Panc1 (cell line): ENCODE data around the gene FARS2.

Experiments used
- CTCF ChIP-seq: fragments of 450-650 bp; IDR thresholded peaks from 2 replicates; pipeline ENCODE4 v1.5.1; 2017; ENCODE audit warnings: mild to moderate bottlenecking
- POLR2AphosphoS5 ChIP-seq: IDR thresholded peaks from 2 replicates; pipeline ENCODE4 v1.6.1; 2012; ENCODE audit warnings: mild to moderate bottlenecking, low read depth, low read length, moderate library complexity
- REST ChIP-seq, 2 experiments: IDR thresholded peaks; 2 replicates each; pipeline ENCODE4 v1.6.1; 2011 to 2012; ENCODE audit warnings: low read depth in 2 of 2, control low read depth in 1 of 2, low read length in 1 of 2, mild to moderate bottlenecking in 1 of 2, moderate library complexity in 1 of 2; ENCODE audit not compliant: insufficient read depth in 1 of 2
- SIN3A ChIP-seq: IDR thresholded peaks from 2 replicates; pipeline ENCODE4 v1.6.1; 2012; ENCODE audit warnings: low read depth, mild to moderate bottlenecking, low read length, moderate library complexity, borderline replicate concordance; ENCODE audit not compliant: insufficient read depth
- TCF7L2 ChIP-seq: IDR thresholded peaks from 2 replicates; pipeline ENCODE4 v1.6.1; 2011; ENCODE audit warnings: mild to moderate bottlenecking, low read depth, low read length, inconsistent platforms

GRCh38 chr6:5617179-5617578 is 355.9 kb downstream of the FARS2 start:
- no peak for TF ChIP-seq CTCF
- TF ChIP-seq POLR2AphosphoS5: no peak
- no peak for TF ChIP-seq SIN3A
- TF ChIP-seq REST (IDR thresholded peaks at IDR 0.05; ENCODE audit: insufficient read depth in 1 of 2, low read depth in 2 of 2, low read length in 1 of 2): no peak
- no peak for TF ChIP-seq TCF7L2
